Kidney tubule cell (primary cell): Measurements from ENCODE around the gene FAM114A1.

Experiments used
- DNase-seq: peaks from one replicate; pipeline ENCODE4 v3.0.0-alpha.2; 2018; ENCODE audit warnings: low spot score

Gene FAM114A1

GRCh38 chr4:38867478-38868058, at the start of gene FAM114A1:
TSS of gene FAM114A1 (plus strand) at chr4:38867806. CDS start at chr4:38878079, 10,273 bp downstream.
- DNase-seq, result peak; percentile 84

DNA sequence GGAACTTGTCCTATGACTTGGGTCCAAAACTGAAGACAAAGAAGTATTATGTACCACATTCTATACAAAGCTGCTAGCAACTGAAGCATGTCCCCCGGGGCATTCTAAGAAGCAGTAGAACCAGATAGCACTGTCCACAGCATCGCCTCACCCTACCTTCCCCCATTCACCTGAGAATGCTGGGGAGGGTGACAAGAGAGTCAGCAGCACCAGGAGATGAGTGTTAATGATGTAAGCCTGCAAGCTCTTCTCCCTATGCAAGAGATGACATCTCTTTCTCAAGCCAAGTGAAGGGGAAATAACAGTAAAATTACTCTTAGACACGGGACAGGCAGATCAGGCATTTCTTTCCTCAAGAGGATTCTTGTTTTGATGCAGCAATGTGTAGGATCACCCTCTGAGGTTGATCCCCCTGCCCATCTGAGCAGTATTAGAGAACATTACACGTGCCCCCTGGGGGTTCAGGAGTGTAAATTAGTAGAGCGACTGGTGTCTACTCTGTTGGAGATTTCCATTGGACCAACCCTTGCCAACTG, 49.1 kb upstream of the FAM114A1 start:
- DNase-seq, result peak; percentile 84

- DNase-seq, result peak; percentile 65
Measured at GRCh38 chr4:38819569-38819968, 48.0 kb upstream of the FAM114A1 start.

DNA sequence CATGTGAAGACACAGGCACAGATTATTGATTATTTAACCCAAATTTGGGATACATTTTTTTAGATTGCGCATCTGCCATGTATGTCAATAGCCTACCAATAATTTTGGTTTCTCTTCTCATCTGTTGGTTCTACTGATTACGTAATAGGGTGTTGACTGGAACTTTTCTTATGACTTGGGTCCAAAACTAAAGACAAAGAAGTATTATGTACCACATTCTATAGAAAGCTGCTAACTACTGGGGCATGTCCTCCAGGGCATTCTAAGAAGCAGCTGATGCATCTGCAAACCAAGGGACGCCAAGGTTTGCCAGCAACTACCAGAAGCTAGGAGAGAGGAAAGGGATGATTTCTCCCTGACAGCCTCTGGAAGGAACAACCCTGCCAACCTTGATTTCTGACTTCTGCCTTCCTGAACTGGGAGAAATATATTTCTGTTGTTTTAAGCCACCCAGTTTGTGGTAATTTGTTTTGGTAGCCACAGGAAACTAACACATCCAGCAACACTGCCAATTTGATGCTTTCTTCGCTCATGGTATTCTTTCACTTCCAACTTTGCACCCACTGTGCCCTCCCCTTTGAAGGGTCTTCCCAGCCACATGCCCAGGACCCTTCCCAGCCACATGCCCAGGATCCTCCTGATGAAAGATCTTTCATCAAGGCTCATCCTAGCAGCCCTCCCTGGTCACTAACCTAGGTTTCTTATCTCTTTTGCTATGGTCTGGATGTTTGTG, 47.1 kb upstream of the FAM114A1 start:
- no peak for DNase-seq

DNA sequence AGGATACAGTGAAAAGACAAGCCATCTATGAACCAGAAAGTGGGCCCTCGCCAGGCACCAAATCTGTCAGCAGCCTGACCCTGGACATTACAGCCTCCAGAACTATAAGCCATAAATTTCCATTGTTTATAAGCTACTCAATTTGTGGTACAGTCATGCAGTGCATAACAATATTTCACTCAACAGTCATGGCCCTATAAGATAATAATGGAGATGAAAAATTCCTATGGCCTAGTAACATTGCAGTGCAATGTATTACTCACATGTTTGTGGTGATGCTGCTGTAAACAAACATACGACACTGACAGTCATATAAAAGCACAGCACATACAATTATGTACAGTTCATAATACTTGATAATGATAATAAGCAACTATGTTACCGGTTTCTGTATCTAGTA, 45.9 kb upstream of the FAM114A1 start:
- DNase-seq, result no peak

GRCh38 chr4:38822748-38823303, 44.8 kb upstream of the FAM114A1 start:
- DNase-seq, result no peak

DNA sequence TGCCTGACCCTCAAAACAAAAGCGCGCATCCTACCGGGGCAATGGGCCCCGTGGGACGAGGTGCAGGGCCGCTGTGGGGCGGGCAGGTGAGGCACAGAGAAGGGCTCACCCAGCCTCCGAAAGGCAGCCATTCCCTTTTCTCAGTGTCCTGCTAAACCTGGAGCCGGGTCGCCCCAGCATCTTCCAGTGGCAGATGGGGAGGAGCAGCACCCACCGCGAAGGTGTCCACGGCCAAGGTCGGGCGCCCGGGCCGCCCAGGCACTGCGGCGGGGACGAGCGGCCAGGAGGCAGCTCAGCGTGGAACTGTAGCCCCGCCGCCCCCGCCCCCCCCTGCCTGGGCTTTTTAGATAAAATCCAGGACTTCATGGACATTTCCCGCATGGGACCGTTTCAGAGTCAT, 43.8 kb upstream of the FAM114A1 start:
- DNase-seq, result no peak

GRCh38 chr4:38829237-38829636, 38.4 kb upstream of the FAM114A1 start:
- no peak for DNase-seq

GRCh38 chr4:38831653-38832052, 36.0 kb upstream of the FAM114A1 start:
- no peak for DNase-seq

GRCh38 chr4:38832206-38832605, 35.4 kb upstream of the FAM114A1 start:
- DNase-seq, result no peak

DNA sequence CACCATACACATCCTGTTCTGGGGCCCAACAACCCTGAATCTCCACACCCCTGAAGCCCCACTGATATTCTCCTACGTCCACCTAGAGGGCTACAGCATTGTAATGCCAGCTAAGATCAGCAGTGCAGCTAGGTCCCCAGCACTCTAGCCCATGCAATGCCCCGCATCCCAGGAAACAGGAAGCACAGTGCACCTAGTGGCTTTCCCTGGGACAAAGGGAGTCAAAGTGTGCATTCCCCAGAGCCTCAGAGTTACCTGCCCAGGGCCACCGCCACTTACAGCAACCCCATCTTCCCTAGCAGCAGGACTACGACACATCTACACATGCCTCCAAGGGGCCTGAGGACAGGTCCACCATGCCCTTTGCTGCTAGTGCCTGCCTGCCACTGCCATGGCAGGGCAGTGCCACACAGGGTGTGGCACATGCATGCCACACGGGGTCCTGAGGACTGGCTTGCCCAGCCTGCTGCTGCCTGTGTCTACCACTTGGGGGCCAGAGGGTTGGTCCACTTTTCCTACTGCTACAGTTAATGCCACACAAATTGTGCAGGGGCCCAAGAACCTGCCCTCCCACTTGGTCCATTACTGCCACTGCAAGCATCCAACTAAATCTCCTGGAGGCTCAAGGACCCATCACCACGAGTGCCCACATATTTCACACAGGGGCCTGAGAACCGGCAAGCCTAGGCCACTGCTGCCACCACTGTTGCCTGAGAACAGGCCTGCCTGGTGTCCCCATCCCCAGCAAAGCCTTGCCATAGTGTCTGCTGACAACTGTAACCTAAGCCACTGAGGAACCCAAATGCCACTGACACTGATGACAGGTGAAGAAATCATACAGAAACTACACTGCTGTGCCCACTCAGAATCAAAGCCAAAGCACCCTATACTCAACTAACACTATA, 34.7 kb upstream of the FAM114A1 start:
- DNase-seq, result no peak

GRCh38 chr4:38834570-38834969, 33.0 kb upstream of the FAM114A1 start:
- no peak for DNase-seq

DNA sequence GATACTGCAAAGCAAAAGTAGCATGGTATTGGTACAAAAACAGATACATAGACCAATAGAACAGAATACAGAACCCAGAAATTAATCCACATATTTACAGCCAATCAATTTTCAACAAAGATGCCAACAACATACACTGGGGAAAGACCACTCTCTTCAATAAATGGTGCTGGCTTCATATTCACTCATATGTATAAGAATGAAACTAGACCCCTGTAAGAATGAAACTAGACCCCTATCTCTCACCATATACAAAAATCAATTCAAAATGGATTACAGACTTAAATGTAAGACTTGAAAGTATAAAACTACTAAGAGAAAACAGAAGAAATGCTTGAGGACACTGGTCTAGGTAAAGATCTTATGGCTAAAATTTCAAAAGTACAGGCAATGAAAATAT, 30.3 kb upstream of the FAM114A1 start:
- no peak for DNase-seq

DNA sequence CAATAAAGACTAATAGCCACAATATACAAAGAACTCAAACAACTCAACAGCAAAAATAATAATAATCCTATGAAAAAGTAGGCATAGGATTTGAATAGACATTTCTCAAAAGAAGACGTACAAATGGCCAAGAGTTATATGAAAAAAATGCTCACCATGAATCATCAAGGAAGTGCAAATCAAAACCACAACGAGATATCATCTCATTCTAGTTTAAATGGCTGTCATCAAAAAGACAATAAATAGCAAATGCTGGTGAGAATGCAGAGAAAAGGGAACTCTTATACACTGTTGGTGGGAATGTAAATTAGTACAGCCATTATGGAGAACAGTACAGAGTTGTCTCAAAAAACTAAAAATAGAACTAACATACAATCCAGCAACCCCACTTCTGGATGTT, 29.8 kb upstream of the FAM114A1 start:
- DNase-seq, result no peak

DNA sequence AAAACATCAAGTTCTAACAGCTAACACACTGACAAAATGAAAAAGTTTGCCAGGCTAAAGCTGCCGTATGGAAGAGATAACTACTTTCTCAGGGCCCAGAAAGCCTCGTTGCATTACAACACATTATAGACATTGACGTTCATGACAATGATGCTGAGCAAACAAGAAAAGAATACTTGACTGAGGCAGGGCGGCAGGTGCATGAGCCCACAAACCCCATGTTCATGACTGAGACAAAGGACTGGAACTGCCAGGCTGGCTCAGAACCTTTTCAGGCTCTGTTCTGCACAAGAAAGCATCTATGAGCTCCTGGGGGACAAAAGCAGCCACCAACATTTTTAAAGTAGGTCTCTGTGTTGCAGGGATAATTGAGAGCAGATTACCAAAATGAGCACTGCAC, 24.6 kb upstream of the FAM114A1 start:
- no peak for DNase-seq

DNA sequence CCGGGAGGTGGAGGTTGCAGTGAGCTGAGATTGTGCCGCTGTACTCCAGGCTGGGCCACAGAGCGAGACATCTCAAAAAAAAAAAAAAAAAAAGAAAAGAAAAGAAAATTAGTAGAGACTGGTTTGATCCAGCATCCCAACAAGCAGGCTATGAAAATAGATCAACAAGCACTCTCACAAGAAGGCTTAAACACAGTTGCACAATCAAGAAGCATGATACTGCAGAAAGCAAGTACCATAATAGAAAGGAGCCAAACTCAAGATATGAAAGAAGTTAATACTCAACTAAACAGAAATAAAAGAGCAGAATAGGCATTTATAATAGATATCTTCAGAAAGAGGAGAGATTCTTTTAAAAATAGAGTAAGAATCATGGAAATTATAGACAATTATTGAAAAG, 21.6 kb upstream of the FAM114A1 start:
- no peak for DNase-seq

DNA sequence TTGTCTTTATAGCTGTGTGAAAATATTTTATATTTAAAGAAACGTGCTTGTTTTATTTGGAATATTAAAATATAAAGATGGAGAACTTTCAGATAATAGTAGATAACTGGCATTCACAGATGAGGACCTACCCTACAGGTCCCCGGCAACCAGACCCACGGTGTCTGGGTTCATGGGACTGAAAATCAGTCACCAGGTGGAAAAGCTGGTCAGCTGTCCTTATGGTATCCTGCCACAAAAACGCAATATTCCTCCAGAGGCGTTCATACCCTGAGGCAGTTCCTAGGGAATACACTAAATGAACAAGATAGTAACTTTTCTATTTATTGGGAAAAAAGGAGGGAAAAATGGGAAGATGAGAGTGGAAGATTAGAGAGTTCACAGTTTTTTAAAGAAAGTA, 12.1 kb upstream of the FAM114A1 start:
- DNase-seq, result no peak

DNA sequence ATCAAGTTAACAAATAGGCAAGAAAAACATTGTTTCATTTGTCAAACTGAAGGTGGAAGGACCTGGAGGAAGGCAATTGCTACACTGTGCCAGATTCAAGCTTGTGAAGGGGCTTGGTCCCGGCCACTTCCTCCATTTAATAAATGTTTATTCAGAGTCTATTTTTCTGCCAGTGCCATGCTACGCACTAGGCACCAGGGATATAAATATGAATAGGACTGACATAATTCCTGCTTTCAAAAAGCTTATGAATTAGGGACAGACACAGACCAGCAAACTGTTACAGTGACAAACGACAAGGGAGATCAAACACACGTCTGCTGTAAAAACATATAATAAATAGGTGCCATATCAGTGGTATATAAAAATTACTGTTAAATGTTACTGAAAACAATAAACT, 11.6 kb upstream of the FAM114A1 start:
- DNase-seq, result no peak

- DNase-seq, result peak; percentile 81
Measured at GRCh38 chr4:38856524-38857337, 10.9 kb upstream of the FAM114A1 start, which contains the start of gene TLR6. TSS of gene TLR6 (minus strand) at chr4:38856817. CDS start at chr4:38829473, 27,344 bp downstream.

- DNase-seq, result peak; percentile 94
Measured at GRCh38 chr4:38857354-38858096, 10.1 kb upstream of the FAM114A1 start.

- no peak for DNase-seq
Measured at GRCh38 chr4:38858097-38858420, 9.5 kb upstream of the FAM114A1 start.
